ENCODE results near the gene AOC3. TPM values are rescaled to one million over a fixed set of nuclear protein-coding genes. Genes with fewer than 3 reads are reported as not detected.

Gene AOC3
- total RNA-seq, 2 donors from 2014 or later: 20.7 to 57.7 TPM

- intact Hi-C loops (cut with DNase I): no loop called here
- H3K27me3 ChIP-seq (replicated peaks; ENCODE audit: insufficient read depth): no peaks in the 10 kb centered on the region
- WGBS: 13% methylated on average over 3 of the region's 3 CpGs
- H3K4me1 ChIP-seq (replicated peaks): peaks cover 10% of the 10 kb centered on the region
- peaks cover 0 to 8% of the 10 kb centered on the region in 2 donors for H3K36me3 ChIP-seq
- H3K4me3 ChIP-seq: no peak overlapping the region
- no peaks in the 10 kb centered on the region for H3K9me3 ChIP-seq
- TF ChIP-seq CTCF (IDR thresholded peaks at IDR 0.05) (no peak), POLR2A (IDR thresholded peaks at IDR 0.05) (no peak), POLR2AphosphoS5 (IDR thresholded peaks at IDR 0.05) (no peak)
- H3K27ac ChIP-seq: no peak overlapping the region
- no peak for DNase-seq (ENCODE audit: low spot score)
These were observed 41.7 kb upstream of the AOC3 start for GRCh38 chr17:42809250-42809649.

- 37% methylated on average over 8 of the region's 8 CpGs for WGBS
- Histone ChIP-seq H3K27ac (peak overlapping the region in 1 of 2 donors; percentile 46), H3K4me1 (replicated peaks) (no peaks in the 10 kb centered on the region), H3K27me3 (replicated peaks; ENCODE audit: insufficient read depth) (no peaks in the 10 kb centered on the region), H3K36me3 (peaks cover 19 to 33% of the 10 kb centered on the region in 2 donors), H3K4me3 (no peak overlapping the region), H3K9me3 (no peaks in the 10 kb centered on the region)
- TF ChIP-seq POLR2AphosphoS5 (IDR thresholded peaks at IDR 0.05) (no peak), CTCF (IDR thresholded peaks at IDR 0.05) (no peak), POLR2A (IDR thresholded peaks at IDR 0.05) (no peak)
- no peak for DNase-seq (ENCODE audit: low spot score)
- intact Hi-C loops (cut with DNase I): no loop called here
These were observed 36.2 kb upstream of the AOC3 start for GRCh38 chr17:42814633-42815399.

- no peak overlapping the region for H3K4me3 ChIP-seq
- H3K36me3 ChIP-seq: peaks cover 19 to 25% of the 10 kb centered on the region in 2 donors
- intact Hi-C loops (cut with DNase I): no loop called here
- DNase-seq (ENCODE audit: low spot score): no peak
- no peak for TF ChIP-seq CTCF (IDR thresholded peaks at IDR 0.05)
- no peak for TF ChIP-seq POLR2AphosphoS5 (IDR thresholded peaks at IDR 0.05)
- no peak for TF ChIP-seq POLR2A (IDR thresholded peaks at IDR 0.05)
- no peaks in the 10 kb centered on the region for H3K9me3 ChIP-seq
- no peak overlapping the region for H3K27ac ChIP-seq
- no peaks in the 10 kb centered on the region for H3K4me1 ChIP-seq (replicated peaks)
- no peaks in the 10 kb centered on the region for H3K27me3 ChIP-seq (replicated peaks; ENCODE audit: insufficient read depth)
- 63% methylated on average over 1 of the region's 1 CpG for WGBS
These were observed 33.1 kb upstream of the AOC3 start for GRCh38 chr17:42817866-42818265.

GRCh38 chr17:42818379-42818778 is 32.6 kb upstream of the AOC3 start:
- WGBS: 88% methylated on average over 5 of the region's 5 CpGs
- Histone ChIP-seq H3K27ac (no peak overlapping the region), H3K4me3 (no peak overlapping the region), H3K9me3 (no peaks in the 10 kb centered on the region), H3K36me3 (peaks cover 19 to 25% of the 10 kb centered on the region in 2 donors), H3K4me1 (replicated peaks) (no peaks in the 10 kb centered on the region), H3K27me3 (replicated peaks; ENCODE audit: insufficient read depth) (no peaks in the 10 kb centered on the region)
- DNase-seq (ENCODE audit: low spot score): no peak
- intact Hi-C loops (cut with DNase I): no loop called here
- no peak for TF ChIP-seq POLR2AphosphoS5 (IDR thresholded peaks at IDR 0.05)
- no peak for TF ChIP-seq CTCF (IDR thresholded peaks at IDR 0.05)
- no peak for TF ChIP-seq POLR2A (IDR thresholded peaks at IDR 0.05)
